Measurements from ENCODE around the gene HOMER1.

GRCh38 chr5:79475152-79475466, 38.8 kb downstream of the HOMER1 start:
- TF ChIP-seq ZNF24 (IDR thresholded peaks at IDR 0.05) (no peak), ZNF557 (CRISPR knock-in tag; IDR thresholded peaks at IDR 0.05) (no peak), NR2C2 (CRISPR knock-in tag; IDR thresholded peaks at IDR 0.05; ENCODE audit: borderline replicate concordance) (no peak), MTA3 (CRISPR knock-in tag; IDR thresholded peaks at IDR 0.05) (no peak), POLR2A (IDR thresholded peaks at IDR 0.05; ENCODE audit: insufficient read depth in 1 of 2, low read depth in 2 of 2, low read length in 2 of 2) (no peak), FOSL1 (CRISPR knock-in tag; IDR thresholded peaks at IDR 0.05; ENCODE audit: borderline replicate concordance) (no peak), ZKSCAN1 (IDR thresholded peaks at IDR 0.05; ENCODE audit: low read length) (no peak)
- TF ChIP-seq, protein P1, sequence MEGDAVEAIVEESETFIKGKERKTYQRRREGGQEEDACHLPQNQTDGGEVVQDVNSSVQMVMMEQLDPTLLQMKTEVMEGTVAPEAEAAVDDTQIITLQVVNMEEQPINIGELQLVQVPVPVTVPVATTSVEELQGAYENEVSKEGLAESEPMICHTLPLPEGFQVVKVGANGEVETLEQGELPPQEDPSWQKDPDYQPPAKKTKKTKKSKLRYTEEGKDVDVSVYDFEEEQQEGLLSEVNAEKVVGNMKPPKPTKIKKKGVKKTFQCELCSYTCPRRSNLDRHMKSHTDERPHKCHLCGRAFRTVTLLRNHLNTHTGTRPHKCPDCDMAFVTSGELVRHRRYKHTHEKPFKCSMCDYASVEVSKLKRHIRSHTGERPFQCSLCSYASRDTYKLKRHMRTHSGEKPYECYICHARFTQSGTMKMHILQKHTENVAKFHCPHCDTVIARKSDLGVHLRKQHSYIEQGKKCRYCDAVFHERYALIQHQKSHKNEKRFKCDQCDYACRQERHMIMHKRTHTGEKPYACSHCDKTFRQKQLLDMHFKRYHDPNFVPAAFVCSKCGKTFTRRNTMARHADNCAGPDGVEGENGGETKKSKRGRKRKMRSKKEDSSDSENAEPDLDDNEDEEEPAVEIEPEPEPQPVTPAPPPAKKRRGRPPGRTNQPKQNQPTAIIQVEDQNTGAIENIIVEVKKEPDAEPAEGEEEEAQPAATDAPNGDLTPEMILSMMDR (CRISPR knock-in tag; IDR thresholded peaks at IDR 0.05): no peak
